GM18498 (cell line): ENCODE measurements around the gene VPS51.

Experiments
- ATAC-seq: cut with Tn5 transposase; IDR thresholded peaks from one replicate; pipeline ENCODE4 v1.9.1; 2021; ENCODE audit warnings: mild to moderate bottlenecking, moderate library complexity; ENCODE audit not compliant: unreplicated experiment

The VPS51 gene

GRCh38 chr11:65160643-65161042 is 64.6 kb downstream of the VPS51 start:
- ATAC-seq, result no peak
